Panc1 (cell line): ENCODE measurements around the gene NPSR1. TPM values are rescaled to one million over a fixed set of nuclear protein-coding genes. Genes with fewer than 3 reads are reported as not detected.
A peak's percentile ranks its signal among the peaks of the same experiment; 100 is the strongest.

Source experiments
- ATAC-seq: fragments of 200-7000 bp; cut with Tn5 transposase; 2 replicates; pipeline ENCODE4 v1.9.1; 2020; ENCODE audit warnings: mild to moderate bottlenecking, moderate library complexity
- Bru-seq: library from RNA; stranded (reverse); fragments of 400-500 nt; gene quantifications from one replicate; lab custom pipeline; 2021; lab: Mats Ljungman, UMichigan
- BruChase-seq, 2 experiments: library from RNA; stranded (reverse); fragments of 400-500 nt; gene quantifications; one replicate each; lab custom pipeline; 2021; lab: Mats Ljungman, UMichigan
- BruUV-seq: library from RNA; stranded (reverse); fragments of 400-500 nt; replicated peaks from 2 replicates; lab custom pipeline; 2021; lab: Mats Ljungman, UMichigan
- CTCF ChIA-PET: fragments of 300-600 bp; sonication (Branson Sonifier 250); formaldehyde crosslinking; loops from one replicate; lab custom pipeline; 2022; ENCODE audit warnings: antibody characterized with exemption; lab: Charles Lee
- POLR2A ChIA-PET: fragments of 300-600 bp; sonication (Branson Sonifier 250); formaldehyde crosslinking; loops from one replicate; lab custom pipeline; 2022; ENCODE audit warnings: antibody characterized with exemption; lab: Charles Lee
- DNase-seq: peaks from one replicate; pipeline ENCODE4 v3.0.0-alpha.2; 2010; ENCODE audit warnings: low read depth, low spot score
- H3K27ac ChIP-seq: 2 replicates; pipeline ENCODE4 v1.5.1; 2011; ENCODE audit warnings: mild to moderate bottlenecking, low read length, inconsistent platforms
- H3K27me3 ChIP-seq: fragments of 200-500 bp; sonication (Bioruptor generic); 2 replicates; pipeline ENCODE4 v1.6.0; 2014; ENCODE audit warnings: low read length, inconsistent platforms; ENCODE audit not compliant: control insufficient read depth, insufficient read depth
- H3K36me3 ChIP-seq: fragments of 200-500 bp; sonication (Bioruptor generic); 2 replicates; pipeline ENCODE4 v1.5.1; 2014; ENCODE audit warnings: inconsistent platforms, mild to moderate bottlenecking, low read length, moderate library complexity; ENCODE audit not compliant: control insufficient read depth, insufficient read depth
- H3K4me1 ChIP-seq: 2 replicates; pipeline ENCODE4 v1.5.1; 2011; ENCODE audit warnings: inconsistent platforms, mild to moderate bottlenecking, low read length, moderate library complexity; ENCODE audit not compliant: control insufficient read depth, insufficient read depth
- H3K4me3 ChIP-seq, 2 experiments: 2 replicates each; pipeline ENCODE4 v1.5.1; 2011 to 2012; ENCODE audit warnings: low read depth in 2 of 2, low read length in 2 of 2, mild to moderate bottlenecking in 2 of 2, inconsistent platforms in 1 of 2, moderate library complexity in 1 of 2
- H3K9me3 ChIP-seq: fragments of 200-500 bp; sonication (Bioruptor generic); 2 replicates; pipeline ENCODE4 v1.5.1; 2014; ENCODE audit warnings: low read depth, mild to moderate bottlenecking, inconsistent platforms, low read length, moderate library complexity; ENCODE audit not compliant: control insufficient read depth, insufficient read depth
- POLR2AphosphoS5 ChIP-seq: IDR thresholded peaks from 2 replicates; pipeline ENCODE4 v1.6.1; 2012; ENCODE audit warnings: mild to moderate bottlenecking, low read depth, low read length, moderate library complexity
- SIN3A ChIP-seq: IDR thresholded peaks from 2 replicates; pipeline ENCODE4 v1.6.1; 2012; ENCODE audit warnings: low read depth, mild to moderate bottlenecking, low read length, moderate library complexity, borderline replicate concordance; ENCODE audit not compliant: insufficient read depth
- TCF7L2 ChIP-seq: IDR thresholded peaks from 2 replicates; pipeline ENCODE4 v1.6.1; 2011; ENCODE audit warnings: mild to moderate bottlenecking, low read depth, low read length, inconsistent platforms
- in situ Hi-C: cut with HindIII; loops from 2 replicates; pipeline ENCODE4 v1.10.0; 2016; ENCODE audit warnings: low sequenced_read_pairs, low pct_unique_long_range_greater_than_20kb
- intact Hi-C: fragments of 100-400 bp; cut with micrococcal nuclease; formaldehyde crosslinking; loops from one replicate; pipeline ENCODE4 v1.10.0; 2022; ENCODE audit not compliant: unreplicated experiment
- long read RNA-seq: library from polyadenylated mRNA; unstranded; transcript quantifications from one replicate; pipeline ENCODE4 v2.0.0, GENCODE V29; 2021; ENCODE audit not compliant: unreplicated experiment
- polyA plus RNA-seq: library from polyadenylated mRNA; unstranded; fragments of >200 nt; gene quantifications from one replicate; pipeline ENCODE4 v1.2.1, GENCODE V29; 2012; ENCODE audit warnings: missing spikeins; ENCODE audit not compliant: insufficient read length
- total RNA-seq: library from RNA; stranded (reverse); gene quantifications from one replicate; pipeline ENCODE4 v1.2.1, GENCODE V29; 2021; ENCODE audit not compliant: unreplicated experiment
- TF ChIP-seq, protein P1 (sequence below), 2 experiments: IDR thresholded peaks; 2 replicates each; pipeline ENCODE4 v1.6.1; 2011 to 2012; ENCODE audit warnings: low read depth in 2 of 2, control low read depth in 1 of 2, low read length in 1 of 2, mild to moderate bottlenecking in 1 of 2, moderate library complexity in 1 of 2; ENCODE audit not compliant: insufficient read depth in 1 of 2
- TF ChIP-seq, protein P2 (sequence below): fragments of 450-650 bp; IDR thresholded peaks from 2 replicates; pipeline ENCODE4 v1.5.1; 2017; ENCODE audit warnings: mild to moderate bottlenecking

Gene NPSR1, protein sequence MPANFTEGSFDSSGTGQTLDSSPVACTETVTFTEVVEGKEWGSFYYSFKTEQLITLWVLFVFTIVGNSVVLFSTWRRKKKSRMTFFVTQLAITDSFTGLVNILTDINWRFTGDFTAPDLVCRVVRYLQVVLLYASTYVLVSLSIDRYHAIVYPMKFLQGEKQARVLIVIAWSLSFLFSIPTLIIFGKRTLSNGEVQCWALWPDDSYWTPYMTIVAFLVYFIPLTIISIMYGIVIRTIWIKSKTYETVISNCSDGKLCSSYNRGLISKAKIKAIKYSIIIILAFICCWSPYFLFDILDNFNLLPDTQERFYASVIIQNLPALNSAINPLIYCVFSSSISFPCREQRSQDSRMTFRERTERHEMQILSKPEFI
- not detected for total RNA-seq
- not detected for polyA plus RNA-seq
- Bru-seq, nascent RNA, result percentile 4 among the genes with signal in this experiment
- percentile 4 among the genes with signal in this experiment for BruChase-seq, experiment 1, labeled RNA remaining after a 2-hour chase
- percentile 4 among the genes with signal in this experiment for BruChase-seq, experiment 2, labeled RNA remaining after a 6-hour chase
- long read RNA-seq, result 0 reads

DNA sequence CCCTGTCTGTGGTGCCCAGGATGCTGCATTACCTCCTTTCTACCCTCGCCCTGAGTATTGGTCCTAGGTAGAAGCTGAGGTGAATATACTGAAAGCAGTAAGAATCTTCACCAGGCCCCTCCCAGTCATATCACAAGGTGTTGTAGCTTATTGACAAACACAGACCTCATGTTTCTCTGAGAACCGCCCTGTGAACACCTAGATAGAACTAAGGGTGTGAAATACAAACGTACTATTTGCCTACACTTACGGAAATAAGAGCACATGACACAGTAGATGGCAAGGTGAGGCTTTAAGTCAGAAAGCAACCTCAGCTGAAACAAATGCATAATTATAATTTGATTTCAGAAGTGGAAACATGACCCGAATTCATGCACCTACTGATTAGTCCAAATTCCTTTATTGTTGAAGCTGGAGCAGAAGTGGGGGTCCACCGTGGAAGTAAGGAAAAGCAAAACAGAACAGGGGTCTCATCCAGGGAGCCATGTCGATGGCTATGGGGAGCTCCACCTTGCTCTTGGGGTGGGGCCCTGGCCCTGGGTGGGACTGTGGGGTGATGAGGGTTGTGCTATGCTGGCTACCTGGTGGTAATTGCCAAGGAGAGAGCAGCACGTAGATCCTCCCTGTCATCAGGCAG, at the start of gene NPSR1:
Gene NPSR1 (plus strand): TSS at position 587 of the 637 bp plus-strand sequence. CDS start 195 bp downstream, outside the sequence.
- no peaks in the 10 kb centered on the region for H3K4me1 ChIP-seq
- POLR2A ChIA-PET, result no interaction called here
- intact Hi-C loops, result no loop called here
- H3K4me3 ChIP-seq, result no peak within 1 kb of the TSS
- no peaks in the 10 kb centered on the region for H3K36me3 ChIP-seq
- TF ChIP-seq TCF7L2 (no peak), POLR2AphosphoS5 (no peak), SIN3A (no peak)
- TF ChIP-seq, protein P1, sequence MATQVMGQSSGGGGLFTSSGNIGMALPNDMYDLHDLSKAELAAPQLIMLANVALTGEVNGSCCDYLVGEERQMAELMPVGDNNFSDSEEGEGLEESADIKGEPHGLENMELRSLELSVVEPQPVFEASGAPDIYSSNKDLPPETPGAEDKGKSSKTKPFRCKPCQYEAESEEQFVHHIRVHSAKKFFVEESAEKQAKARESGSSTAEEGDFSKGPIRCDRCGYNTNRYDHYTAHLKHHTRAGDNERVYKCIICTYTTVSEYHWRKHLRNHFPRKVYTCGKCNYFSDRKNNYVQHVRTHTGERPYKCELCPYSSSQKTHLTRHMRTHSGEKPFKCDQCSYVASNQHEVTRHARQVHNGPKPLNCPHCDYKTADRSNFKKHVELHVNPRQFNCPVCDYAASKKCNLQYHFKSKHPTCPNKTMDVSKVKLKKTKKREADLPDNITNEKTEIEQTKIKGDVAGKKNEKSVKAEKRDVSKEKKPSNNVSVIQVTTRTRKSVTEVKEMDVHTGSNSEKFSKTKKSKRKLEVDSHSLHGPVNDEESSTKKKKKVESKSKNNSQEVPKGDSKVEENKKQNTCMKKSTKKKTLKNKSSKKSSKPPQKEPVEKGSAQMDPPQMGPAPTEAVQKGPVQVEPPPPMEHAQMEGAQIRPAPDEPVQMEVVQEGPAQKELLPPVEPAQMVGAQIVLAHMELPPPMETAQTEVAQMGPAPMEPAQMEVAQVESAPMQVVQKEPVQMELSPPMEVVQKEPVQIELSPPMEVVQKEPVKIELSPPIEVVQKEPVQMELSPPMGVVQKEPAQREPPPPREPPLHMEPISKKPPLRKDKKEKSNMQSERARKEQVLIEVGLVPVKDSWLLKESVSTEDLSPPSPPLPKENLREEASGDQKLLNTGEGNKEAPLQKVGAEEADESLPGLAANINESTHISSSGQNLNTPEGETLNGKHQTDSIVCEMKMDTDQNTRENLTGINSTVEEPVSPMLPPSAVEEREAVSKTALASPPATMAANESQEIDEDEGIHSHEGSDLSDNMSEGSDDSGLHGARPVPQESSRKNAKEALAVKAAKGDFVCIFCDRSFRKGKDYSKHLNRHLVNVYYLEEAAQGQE (IDR thresholded peaks at IDR 0.05; ENCODE audit: insufficient read depth in 1 of 2, low read depth in 2 of 2, low read length in 1 of 2), result no peak
- TF ChIP-seq, protein P2, sequence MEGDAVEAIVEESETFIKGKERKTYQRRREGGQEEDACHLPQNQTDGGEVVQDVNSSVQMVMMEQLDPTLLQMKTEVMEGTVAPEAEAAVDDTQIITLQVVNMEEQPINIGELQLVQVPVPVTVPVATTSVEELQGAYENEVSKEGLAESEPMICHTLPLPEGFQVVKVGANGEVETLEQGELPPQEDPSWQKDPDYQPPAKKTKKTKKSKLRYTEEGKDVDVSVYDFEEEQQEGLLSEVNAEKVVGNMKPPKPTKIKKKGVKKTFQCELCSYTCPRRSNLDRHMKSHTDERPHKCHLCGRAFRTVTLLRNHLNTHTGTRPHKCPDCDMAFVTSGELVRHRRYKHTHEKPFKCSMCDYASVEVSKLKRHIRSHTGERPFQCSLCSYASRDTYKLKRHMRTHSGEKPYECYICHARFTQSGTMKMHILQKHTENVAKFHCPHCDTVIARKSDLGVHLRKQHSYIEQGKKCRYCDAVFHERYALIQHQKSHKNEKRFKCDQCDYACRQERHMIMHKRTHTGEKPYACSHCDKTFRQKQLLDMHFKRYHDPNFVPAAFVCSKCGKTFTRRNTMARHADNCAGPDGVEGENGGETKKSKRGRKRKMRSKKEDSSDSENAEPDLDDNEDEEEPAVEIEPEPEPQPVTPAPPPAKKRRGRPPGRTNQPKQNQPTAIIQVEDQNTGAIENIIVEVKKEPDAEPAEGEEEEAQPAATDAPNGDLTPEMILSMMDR, result no peak
- H3K9me3 ChIP-seq, result no peaks in the 10 kb centered on the region
- H3K27ac ChIP-seq, result no peak within 1 kb of the TSS
- CTCF ChIA-PET, result interaction anchor here (1.0 kb wide), 1 partner anchor 21 kb away, joined by 3 read pairs; no protein-coding TSS in a partner anchor
- in situ Hi-C loops, result no loop called here
- DNase-seq, result no peak
- no peak for ATAC-seq
- no TSS peak for BruUV-seq
- H3K27me3 ChIP-seq, result 0 out of 2 replicates have a peak, but pooled peaks cover 5% of the 10 kb centered on the region

DNA sequence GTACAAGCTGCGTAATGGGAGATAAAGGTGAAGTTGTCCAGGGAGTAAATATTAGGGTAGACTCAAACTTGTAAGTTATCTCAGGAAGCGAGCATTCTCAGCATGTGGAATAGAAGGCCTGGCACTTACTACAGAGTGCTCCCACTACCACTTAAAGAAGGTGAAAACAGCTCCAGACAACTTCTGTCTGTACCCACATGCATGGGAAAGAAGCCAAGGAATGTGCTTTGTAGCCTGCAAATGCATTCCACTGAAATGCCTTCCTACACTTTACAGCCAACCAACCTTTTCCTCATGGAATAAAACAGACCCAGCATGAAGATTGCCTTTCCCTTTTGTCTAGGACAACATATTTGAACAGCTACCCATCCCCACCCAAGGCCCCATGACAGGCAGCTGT, 45.4 kb upstream of the NPSR1 start:
- Histone ChIP-seq H3K4me1 (no peaks in the 10 kb centered on the region), H3K4me3 (no peak overlapping the region), H3K27me3 (no peaks in the 10 kb centered on the region), H3K36me3 (no peaks in the 10 kb centered on the region), H3K27ac (no peak overlapping the region), H3K9me3 (peaks cover 4% of the 10 kb centered on the region; the same call in 1 of the 2 replicates)
- in situ Hi-C loops (no loop called here), intact Hi-C loops (no loop called here)
- ChIA-PET POLR2A (no interaction called here), CTCF (no interaction called here)
- ATAC-seq (no peak), DNase-seq (no peak)
- no peak for TF ChIP-seq SIN3A
- TF ChIP-seq, protein P2, result no peak
- no peak for TF ChIP-seq POLR2AphosphoS5
- TF ChIP-seq, protein P1 (IDR thresholded peaks at IDR 0.05; ENCODE audit: insufficient read depth in 1 of 2, low read depth in 2 of 2, low read length in 1 of 2), result no peak
- TF ChIP-seq TCF7L2, result no peak
- no TSS peak for BruUV-seq
